Measurements from ENCODE around the gene CHD8. TPM values are rescaled to one million over a fixed set of nuclear protein-coding genes. Genes with fewer than 3 reads are reported as not detected.

Gene CHD8
- total RNA-seq, 2 donors from 2014 or later = 36.5 to 38.8 TPM

Other genes with a start within 250 kb of the CHD8 start
- gene HNRNPC, start 186.7 kb downstream of the CHD8 start, total RNA-seq = 100 to 1,000 TPM; 254 TPM
- under 1 TPM; 0.26 to 0.38 TPM for gene RPGRIP1, start 176.0 kb downstream of the CHD8 start, total RNA-seq
- 10 to 100 TPM; 31.2 to 39.7 TPM for gene SUPT16H, start 72.1 kb downstream of the CHD8 start, total RNA-seq
- gene RAB2B, start 20.8 kb upstream of the CHD8 start, total RNA-seq = 10 to 100 TPM; 19.1 to 19.7 TPM
- gene TOX4, start 21.1 kb upstream of the CHD8 start, total RNA-seq = 10 to 100 TPM; 63.8 to 65.1 TPM
- gene METTL3, start 55.2 kb upstream of the CHD8 start, total RNA-seq = 10 to 100 TPM; 25.1 to 26.8 TPM
- gene SALL2, start 70.2 kb upstream of the CHD8 start, total RNA-seq = 1 to 10 TPM; 3.3 to 5.9 TPM
- not detected for gene OR10G3, start 124.0 kb upstream of the CHD8 start, total RNA-seq
- gene OR10G2, start 178.8 kb upstream of the CHD8 start, total RNA-seq = not detected
- not detected for gene OR4E2, start 197.7 kb upstream of the CHD8 start, total RNA-seq
- not detected for gene OR4E1, start 217.7 kb upstream of the CHD8 start, total RNA-seq

Data from left cardiac atrium (tissue), 2 donors.